GM20431 (cell line): Measurements from ENCODE around the gene INPP5A.
"Not testable (repeated sequence)": the region's sequence is repeated elsewhere in the genome, so short reads cannot be mapped to it uniquely, and the experiment has no call there.

Source experiments
- in situ Hi-C: fragments of 300-500 bp; cut with MseI, MboI; formaldehyde crosslinking; loops from one replicate; pipeline ENCODE4 v1.15.0; 2020; ENCODE audit warnings: low sequenced_read_pairs; ENCODE audit not compliant: unreplicated experiment

Gene INPP5A

DNA sequence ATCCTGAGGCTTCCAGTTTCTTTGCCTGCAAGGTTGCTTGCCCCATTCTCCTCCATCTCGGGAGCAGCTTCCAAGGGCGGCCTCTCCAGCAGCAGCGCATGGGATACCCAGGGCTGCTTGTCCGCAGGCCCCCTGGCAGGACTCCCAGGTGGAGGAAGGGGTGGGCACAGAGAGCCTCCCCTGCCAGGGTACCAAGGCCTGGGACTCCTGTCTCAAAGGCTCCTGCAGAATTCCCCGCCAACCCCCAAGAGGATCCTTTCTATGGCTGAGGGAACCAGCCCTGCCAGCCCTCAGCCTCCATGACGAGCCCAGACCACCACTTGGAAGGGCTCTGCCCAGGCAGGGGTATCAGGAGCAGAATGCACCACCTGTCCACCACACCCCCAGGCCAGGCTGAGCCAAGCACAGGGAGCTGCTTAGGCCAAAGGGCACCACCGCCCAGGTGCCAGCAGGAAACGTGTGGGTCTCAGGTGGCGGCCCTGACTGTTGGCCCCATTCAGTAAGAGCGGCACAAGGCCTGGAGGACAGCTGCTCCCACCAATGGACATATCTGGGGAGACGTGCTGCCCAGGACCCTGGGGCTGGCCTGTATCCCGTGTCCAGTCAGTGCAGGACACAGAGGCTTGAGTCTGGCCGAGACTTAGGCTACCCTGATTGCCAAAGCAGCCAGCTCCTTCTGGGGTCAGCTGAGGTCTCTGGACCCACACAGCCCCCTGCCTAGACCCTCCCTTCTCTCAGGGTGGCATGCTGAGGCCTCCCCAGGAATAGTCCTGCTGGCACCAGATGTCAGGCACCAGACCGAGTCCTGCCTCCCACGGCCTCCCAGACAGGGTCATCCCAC, 33.8 kb upstream of the INPP5A start:
- in situ Hi-C loops: no loop called here

DNA sequence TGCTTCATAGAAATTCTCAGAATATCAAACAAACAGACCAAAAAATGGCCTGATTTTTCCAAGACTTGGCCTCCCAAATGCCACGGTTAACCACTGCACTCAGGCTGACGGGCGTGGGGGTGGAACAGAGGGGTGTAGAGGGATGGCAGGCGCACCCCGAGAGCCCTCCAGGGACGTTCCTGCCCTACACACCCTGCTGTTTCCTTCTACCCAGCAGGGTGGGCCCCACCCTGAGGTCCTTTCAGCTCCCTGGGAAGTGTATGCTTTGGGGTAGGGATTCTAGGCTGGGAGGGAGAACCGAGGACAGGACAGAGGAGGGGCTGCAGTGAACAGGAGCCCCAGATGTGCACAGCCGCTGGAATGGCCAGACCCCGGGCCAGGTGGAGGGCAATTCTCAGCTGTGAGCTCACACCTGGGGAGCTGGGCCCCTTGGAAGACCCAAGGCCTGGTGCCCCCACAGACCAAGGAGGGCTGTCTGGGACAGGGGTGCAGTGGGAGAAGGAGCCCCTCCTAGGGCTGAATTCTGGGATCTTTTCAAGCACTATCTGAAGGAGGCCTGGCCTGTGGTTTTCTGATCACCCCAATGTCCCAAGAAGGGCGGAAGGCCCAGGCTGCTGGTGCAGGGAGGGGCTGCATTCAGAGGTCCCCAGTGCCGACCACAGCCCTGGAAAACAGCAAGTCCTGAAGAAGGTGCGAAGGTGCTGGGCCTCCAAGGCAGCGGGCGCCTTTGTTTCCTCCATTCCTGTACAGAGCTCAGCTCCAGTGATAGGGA, 32.9 kb upstream of the INPP5A start:
- in situ Hi-C loops: no loop called here

DNA sequence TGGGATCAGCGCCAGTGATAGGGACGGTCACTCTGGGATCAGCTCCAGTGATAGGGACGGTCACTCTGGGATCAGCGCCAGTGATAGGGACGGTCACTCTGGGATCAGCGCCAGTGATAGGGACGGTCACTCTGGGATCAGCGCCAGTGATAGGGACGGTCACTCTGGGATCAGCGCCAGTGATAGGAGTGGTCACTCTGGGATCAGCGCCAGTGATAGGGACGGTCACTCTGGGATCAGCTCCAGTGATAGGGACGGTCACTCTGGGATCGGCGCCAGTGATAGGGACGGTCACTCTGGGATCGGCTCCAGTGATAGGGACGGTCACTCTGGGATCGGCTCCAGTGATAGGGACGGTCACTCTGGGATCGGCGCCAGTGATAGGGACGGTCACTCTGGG, 32.0 kb upstream of the INPP5A start:
- in situ Hi-C loops: not testable (repeated sequence)

DNA sequence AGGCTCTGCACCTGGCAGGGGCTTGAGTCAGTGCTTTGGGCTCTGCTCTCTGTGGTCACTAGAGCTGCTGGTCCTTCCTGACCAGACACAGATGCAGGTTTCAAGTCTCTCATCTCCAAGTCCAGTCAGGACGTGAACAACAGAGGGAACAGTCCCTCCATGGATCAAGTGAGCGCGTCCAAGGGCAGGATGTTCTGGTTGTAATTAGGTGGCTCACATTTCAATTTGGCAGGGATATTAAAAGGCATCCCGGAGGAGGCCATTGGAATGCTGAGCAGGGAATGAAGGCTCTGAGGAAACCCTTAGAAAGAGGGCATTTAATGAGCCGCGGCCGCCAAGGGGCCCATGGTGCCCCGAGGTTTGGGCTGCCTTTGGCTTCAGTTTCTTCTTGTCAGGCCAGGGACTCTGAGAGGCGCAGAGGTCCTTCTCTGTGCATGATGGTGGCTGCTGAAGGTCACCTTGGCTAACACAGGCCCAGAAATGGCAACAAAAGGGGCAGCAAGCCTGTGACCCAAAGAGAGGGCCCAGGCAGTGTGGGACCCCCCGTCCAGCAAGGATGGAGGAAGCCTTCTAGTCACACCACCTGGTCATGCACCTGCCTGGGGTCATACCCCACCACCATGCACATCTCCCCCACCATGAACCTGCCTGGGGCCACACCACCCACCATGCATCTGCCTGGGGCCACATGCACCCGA, 30.7 kb upstream of the INPP5A start:
- in situ Hi-C loops: no loop called here

DNA sequence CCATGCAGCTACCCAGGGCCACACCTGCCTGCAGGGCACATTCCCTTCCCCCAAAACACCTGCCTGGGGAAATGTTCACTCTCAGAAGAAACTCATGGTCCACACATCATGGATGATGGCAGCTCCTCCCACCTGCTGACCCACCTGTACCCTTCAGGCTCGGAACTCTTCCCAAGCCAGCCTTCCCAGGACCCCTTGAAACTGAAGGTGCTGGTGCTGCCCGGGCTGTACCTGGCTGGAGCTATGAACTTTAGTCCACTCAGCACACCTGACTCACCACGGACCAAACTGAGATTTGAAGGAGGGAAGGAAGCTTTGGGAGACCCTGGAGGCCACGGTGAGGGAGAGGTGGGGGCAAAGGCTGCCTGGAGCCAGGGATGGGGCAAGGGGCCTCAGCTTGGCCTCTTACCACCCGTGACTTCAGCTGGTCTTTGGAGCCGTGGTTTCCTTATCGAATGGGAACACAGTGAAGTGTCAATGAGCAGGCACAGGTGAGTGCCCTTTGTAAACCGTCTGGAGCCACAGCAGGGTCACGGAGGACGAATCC, 30.1 kb upstream of the INPP5A start:
- in situ Hi-C loops: no loop called here

DNA sequence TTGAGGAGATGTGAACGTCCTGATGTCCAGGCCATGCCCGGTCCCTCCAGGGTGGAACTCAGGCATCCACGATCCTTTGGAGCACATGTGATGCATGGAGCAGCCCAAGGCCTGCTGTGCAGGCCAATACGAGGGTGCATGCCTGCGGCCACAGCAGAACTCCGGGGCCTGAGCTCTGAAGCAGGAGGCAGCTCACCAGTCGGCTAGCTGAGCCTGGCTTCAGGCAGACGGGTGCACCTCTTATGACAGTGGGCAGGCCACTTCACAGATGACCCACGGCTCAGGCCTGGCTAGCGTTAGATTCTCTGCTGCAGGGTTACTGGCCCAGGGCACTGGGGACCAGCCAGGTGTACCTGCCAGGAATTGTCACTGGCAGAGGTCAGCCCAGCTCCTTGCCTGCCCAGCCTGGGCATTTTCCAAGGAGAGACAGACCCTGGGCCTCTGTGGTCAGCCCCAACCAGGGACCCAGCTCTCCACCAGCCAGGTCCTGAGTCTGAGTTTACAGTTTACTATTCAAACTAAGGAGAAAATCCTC, 29.6 kb upstream of the INPP5A start:
- in situ Hi-C loops: no loop called here

DNA sequence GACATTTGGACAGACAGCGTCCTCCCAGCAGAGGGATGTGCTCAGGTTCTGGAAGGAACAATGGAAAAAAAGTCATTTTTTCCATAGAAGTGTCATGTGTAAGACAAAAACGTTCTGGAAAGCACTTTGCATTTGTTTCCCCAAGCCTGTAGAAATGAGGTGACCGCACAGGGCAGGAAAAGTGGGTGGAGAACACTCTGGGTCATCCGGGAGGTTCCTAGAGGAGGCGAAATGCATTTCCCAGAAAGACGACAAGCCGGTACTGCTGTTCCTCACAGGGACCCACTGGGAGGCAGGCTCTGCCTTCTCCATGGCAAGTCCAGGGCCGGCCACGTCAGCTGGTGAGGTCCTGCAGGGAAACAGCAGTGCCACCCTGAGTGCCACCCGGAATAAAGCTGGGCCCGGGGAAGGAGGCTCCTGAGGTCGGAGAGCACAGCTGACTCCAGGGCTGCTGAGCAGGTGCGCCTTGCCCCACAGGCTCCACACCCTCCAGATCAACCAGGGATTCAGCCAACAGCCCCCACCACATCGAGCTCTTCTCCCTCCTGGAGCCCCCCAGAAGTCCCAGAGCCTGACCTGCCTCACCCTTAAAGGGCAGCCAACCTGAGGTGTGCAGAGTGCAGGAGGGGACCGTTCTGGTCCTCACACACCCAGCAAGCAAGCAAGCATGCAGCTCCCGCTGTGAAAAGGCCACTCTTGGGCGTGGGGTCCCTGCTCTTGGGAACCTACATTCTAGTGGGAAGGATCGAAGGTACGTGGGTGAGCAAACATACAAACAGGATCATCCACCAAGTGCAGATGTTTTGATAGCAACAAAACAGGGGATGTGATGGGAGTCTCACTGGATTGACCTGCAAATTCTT, 28.8 kb upstream of the INPP5A start:
- in situ Hi-C loops: no loop called here

DNA sequence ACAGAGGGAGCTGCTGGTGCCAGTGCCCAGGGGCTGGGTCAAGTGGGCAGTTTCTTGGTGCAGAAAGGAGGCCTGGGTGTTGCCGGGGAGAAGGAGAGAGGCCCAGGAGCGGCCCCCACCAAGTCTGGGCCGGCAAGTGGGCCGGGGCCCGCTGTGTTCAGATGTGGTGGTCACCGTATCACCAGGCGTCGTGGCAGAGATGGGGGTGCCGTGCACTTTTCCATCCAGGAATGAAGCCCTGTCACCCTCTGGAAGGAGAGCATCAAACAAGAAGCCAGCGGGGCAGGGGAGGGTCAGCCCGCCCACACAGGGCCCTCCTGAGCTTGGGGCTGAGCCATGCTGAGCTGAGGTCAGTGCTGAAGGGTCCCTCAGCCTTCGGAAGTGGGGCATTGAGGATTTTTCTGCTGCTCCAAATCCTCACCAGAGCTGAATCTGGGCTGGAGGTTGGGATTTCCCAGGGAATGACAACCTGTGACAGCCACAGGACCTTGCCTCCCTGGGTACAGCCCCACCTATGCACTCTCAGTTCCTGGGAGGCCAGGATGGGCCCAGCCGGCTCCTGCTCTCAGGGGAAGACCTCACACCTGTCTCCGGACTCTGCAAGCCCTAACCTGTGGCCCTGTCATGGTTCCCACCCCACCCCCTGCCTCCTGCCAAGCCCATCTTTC, 27.9 kb upstream of the INPP5A start:
- in situ Hi-C loops: no loop called here

DNA sequence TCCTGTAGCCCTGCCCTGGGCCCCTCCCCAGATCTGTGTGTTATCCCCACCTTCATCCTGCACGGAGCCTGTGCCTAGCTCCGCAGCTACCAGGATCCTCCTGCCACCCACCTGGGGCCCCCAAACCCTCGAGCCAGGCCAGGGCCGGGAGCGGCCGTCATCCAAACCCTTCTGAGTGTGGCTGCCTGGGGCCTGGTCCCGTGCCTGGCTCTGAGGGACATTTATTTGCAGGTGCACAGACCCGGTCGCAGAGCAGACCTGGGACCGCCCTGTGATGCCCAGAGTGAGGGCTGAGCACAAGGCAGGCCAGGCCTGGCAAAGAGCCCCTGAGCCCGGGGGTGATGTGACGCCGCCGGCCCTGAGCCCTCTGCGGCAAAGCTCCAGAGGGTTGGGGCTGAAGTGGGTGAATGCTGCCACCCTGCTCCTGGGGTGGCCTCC, 27.4 kb upstream of the INPP5A start:
- in situ Hi-C loops: no loop called here

DNA sequence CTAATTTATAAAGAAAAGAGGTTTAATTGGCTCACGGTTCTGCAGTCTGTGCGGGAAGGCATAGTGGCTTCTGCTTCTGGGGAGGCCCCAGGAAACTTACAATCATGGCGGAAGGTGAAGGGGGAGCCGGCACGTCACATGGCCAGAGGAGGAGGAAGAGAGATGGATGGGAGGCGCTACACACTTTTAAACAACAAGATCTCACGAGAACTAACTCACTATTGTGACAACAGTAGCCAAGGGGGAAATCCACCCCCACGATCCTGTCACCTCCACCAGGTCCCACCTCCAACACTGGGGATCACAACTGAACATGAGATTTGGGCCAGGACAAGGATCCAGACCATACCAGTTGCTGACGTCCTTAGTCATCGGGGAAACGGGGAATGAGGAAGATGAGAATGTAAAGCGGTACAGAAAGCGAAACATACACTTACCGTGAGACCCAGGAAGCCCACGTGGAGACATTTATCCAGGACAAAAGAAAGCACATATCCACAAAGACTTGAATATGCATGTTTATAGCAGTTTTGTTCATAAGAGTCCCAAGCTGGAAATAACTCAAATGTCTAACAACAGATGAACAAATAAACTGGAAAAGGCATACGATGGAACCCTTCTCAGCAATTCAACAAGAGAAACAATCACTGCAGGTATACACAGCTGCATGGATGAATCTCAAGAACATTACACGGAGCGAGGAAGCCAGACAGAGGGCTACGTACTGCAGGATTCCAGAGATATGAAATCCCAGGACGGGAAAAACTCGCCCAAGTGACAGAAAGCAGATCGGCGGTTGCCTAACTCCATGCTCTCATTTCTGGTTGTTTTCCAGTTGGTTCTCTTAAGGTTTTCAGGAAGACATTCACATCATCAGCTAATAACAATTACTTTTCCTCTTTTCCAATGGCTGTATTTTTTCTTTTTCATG, 26.2 kb upstream of the INPP5A start:
- in situ Hi-C loops: no loop called here

DNA sequence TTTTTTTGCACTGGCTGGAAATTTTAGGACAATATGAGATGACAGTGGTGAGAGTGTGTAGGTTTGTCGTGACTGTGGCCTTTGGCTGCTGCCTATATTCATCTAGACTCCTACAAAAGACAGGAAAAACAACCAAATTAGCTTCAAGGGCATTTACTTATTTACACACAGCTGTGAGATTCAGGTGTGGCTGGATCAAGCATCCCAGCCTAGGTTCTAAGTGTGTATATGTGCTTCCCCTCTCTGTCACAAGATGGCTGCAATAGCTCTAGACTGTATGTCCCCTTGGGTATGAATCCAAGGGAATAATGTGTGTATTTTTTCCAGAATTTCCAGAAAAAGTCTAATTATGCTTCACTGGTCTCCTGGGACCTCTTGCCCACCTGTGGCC, 25.5 kb upstream of the INPP5A start:
- in situ Hi-C loops: no loop called here

DNA sequence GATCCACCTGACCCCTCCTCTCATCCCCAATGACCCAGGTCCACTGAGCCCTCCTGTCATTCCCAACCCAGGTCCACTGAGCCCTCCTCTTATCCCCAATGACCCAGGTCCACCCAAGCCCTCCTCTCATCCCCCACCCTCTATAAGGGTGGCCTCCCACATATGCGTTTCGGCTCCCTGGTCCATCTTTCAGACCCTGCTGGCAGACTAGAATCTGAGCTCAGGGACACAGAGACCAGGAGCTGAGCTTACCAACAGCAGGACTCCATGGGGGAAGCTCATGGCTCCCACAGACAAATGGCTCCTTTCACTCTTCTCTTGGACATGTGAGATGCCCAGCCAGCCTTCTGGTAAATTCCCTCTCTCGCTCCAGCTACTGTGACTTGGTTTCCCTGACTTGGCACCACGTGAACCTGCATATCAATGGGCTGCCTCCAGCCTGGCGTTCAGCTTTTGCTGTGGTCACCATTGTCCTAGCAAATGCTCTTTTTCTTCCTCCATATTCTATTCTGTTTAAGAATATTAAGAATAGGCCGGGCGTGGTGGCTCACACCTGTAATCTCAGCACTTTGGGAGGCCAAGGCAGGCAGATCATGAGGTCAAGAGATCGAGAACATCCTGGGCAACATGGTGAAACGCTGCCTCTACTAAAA, 24.8 kb upstream of the INPP5A start:
- in situ Hi-C loops: no loop called here

DNA sequence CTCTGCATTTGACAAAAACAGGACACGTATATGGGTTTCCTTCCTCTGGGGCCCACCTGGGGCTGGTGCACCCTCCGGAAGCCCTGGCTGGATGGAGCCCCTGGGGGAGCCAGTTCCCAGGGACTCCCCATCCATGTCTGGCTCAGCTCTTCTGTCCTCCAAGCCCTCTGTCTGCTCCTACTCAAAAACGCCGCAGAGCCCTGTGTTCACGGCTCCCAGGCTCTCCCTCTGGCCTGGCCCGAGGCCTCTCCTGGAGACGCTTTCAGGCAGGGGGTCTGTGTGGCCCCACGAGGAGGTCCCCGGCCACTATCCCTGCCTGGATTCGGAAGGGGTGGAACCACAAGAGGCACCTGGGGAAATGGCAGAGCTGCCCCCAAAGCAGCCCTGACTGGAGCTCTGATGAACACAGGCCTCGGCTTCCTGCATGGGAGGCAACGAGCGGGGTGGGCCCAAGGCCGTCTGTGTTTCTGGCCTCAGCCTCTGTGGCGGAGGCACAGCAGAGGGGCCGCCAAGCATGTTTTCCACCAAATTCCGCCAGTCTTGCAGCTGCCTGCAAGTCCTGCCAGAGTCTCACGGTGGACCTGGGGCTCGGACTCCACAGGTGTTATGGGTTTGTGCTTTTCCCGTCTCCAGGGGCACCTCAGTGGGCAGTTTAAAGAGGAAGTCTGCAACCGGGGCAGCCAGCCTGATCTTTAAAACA, 22.6 kb upstream of the INPP5A start:
- in situ Hi-C loops: no loop called here

DNA sequence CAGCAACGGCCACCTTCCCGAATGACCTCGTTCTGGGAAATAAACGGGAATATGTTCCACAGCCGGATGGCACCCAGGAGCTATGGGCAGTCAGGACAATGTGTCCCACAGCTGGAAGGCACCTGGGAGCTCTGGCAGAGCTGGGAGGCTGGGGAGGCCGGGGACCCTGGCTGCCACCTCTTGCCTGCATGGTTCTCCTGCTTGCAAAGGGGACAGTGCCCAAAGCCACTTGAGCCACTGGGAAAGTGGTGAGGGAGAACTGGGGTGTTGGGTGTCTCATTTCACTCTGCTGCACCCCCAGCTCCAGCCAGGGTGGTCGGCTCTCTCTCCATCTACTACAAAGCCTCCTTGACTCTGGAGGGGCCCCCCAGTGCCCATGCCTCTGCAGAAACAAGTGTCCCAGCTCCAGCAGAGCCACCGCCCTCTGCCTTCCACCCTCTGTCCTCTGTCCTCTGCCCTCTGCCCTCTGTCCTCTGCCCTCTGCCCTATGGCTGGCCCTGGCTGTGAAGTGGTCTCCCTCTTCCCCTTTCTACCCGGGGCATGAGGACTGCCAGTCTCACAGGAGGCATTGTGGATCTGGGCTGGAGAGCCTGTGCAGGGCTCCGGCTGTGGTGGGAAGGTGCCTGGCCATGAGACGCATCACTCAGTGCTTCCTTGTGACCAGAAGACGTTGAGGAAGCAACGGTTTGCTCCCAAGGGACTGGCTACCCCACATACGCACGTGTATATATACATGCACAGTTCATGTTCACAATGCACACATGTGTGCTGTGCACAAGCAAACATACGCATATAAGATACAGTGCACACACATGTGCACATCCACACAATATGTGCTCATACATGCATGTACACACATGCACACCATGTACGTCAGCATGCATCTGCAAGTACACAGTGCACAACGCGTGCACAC, 21.5 kb upstream of the INPP5A start:
- in situ Hi-C loops: no loop called here

DNA sequence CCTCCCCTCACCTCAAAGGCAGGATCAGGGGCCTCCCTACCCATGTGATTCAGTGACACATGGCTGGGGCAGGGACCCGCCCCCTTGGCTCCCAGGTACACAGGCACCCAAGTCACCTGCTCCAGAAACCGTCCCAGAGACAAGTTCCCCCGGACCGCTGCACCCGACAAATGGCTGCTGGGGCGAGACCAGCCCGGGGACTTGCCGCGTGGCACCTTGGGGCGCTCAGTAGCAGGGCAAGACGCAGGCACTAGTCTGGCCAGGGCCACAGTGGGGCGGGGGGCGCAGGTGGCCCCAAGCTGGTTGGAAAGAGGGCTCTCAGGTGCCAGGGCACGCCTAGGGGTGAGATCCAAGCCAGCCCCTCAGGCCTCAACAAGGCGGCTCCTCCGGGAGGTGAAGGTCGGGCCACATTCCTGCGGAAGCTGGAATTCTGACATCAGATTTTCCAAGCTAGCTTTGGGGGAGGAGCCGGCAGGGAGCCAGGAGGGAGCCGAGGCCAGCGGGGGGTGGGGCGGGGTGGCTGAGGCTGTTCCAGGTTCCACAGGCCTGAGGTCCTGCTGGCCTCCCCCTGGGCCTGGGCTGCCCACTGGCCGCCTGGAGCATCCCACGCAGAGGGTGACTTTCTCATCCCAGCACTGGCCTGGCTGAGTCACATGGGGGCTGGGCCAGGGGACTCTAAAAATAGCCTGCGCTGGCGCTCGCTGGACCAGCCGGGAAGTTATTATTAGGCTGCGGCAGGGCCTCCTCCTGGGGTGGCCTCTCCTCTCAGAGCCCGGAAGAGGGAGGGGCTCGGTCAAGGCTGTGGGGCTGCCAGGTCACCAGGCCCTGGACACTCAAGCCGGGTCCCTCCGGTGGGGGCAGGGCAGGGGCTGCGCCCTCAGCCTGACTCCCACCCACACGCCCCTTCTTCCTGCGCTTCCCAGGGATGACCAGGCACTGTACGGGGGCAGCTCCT, 20.5 kb upstream of the INPP5A start:
- in situ Hi-C loops: no loop called here
